ENCODE measurements around the gene KLHL13. TPM values are rescaled to one million over a fixed set of nuclear protein-coding genes. Genes with fewer than 3 reads are reported as not detected.

Gene KLHL13
- polyA plus RNA-seq, 1 donor (not counting 4 experiments of a cell fraction or from before 2014, with no cell fraction given): 4.9 TPM

DNA sequence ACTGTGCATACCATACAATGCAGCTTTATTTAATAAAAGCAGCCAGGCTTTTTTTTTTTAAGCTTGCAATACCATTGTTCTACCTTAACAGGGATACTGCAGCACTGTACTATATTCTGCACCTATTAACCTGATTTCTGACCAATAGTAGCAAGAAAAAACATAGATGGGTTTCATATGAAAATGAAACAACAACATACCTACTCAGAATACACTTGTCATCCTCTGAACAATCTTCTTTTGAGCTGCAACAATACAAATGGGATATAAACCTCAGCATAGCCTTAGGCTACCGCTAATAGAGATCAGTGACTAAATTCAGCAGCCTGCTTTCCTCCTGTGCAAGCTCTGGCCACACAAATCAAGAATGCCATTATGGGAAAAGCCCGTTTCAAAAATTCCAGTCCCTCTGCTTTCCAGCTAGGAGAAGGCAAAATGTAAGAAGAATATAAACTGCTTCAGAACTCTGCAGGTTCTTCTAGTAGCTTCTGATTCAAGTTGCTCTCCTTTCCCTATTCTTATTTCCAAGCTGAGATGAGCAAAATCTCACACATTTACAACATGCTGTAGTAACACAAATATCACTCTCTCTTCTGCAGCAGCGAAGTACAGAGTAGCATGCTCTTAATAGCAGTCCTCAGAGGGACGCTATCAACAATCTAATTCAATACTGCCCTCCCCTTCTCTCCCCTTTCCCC, 143.4 kb downstream of the KLHL13 start:
- Histone ChIP-seq H3K4me1 (ENCODE audit: control insufficient read depth, extremely low read depth, insufficient read depth, low read length) (peaks cover 3% of the 10 kb centered on the region), H3K9me1 (ENCODE audit: control insufficient read depth, extremely low read depth, insufficient read depth, low read length) (no peaks in the 10 kb centered on the region), H3K9ac (ENCODE audit: control insufficient read depth, extremely low read depth, insufficient read depth, low read length) (no peak overlapping the region), H3K27me3 (ENCODE audit: control insufficient read depth, extremely low read depth, insufficient read depth, low read length) (no peaks in the 10 kb centered on the region), H4K20me1 (ENCODE audit: control insufficient read depth, extremely low read depth, insufficient read depth, low read length) (no peaks in the 10 kb centered on the region), H2AFZ (ENCODE audit: control insufficient read depth, low read length) (no peak overlapping the region), H3K79me2 (ENCODE audit: control insufficient read depth, insufficient read depth, low read length) (no peaks in the 10 kb centered on the region), H3K4me2 (ENCODE audit: control insufficient read depth, extremely low read depth, insufficient read depth, low read depth, low read length) (peak overlapping the region; percentile 28), H3K4me3 (ENCODE audit: control insufficient read depth in 2 of 3, extremely low read depth in 1 of 3, insufficient read depth in 2 of 3, low read depth in 1 of 3, low read length in 3 of 3) (no peak overlapping the region), H3K27ac (ENCODE audit: control insufficient read depth, insufficient read depth, low read length) (no peak overlapping the region), H3K36me3 (ENCODE audit: control insufficient read depth in 2 of 2, extremely low read depth in 1 of 2, insufficient read depth in 2 of 2, low read length in 2 of 2) (no peaks in the 10 kb centered on the region), H3K9me3 (ENCODE audit: control insufficient read depth, low read depth, low read length) (no peaks in the 10 kb centered on the region)
- dilution Hi-C loops (cut with MboI; ENCODE audit: extremely low pct_ligation_motif_present, low sequenced_read_pairs): no loop called here
- FAIRE-seq (no peak), DNase-seq (ENCODE audit: low read depth, low spot score) (no peak)
- TF ChIP-seq, protein P1, sequence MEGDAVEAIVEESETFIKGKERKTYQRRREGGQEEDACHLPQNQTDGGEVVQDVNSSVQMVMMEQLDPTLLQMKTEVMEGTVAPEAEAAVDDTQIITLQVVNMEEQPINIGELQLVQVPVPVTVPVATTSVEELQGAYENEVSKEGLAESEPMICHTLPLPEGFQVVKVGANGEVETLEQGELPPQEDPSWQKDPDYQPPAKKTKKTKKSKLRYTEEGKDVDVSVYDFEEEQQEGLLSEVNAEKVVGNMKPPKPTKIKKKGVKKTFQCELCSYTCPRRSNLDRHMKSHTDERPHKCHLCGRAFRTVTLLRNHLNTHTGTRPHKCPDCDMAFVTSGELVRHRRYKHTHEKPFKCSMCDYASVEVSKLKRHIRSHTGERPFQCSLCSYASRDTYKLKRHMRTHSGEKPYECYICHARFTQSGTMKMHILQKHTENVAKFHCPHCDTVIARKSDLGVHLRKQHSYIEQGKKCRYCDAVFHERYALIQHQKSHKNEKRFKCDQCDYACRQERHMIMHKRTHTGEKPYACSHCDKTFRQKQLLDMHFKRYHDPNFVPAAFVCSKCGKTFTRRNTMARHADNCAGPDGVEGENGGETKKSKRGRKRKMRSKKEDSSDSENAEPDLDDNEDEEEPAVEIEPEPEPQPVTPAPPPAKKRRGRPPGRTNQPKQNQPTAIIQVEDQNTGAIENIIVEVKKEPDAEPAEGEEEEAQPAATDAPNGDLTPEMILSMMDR (optimal IDR thresholded peaks at IDR 0.05 in 1 of 3, IDR thresholded peaks at IDR 0.05 in 1 of 3, conservative IDR thresholded peaks at IDR 0.05 in 1 of 3; ENCODE audit: extremely low read depth in 1 of 3, insufficient read depth in 2 of 3, low read length in 3 of 3): no peak
- TF ChIP-seq EZH2 (IDR thresholded peaks at IDR 0.05; ENCODE audit: low read length): no peak

DNA sequence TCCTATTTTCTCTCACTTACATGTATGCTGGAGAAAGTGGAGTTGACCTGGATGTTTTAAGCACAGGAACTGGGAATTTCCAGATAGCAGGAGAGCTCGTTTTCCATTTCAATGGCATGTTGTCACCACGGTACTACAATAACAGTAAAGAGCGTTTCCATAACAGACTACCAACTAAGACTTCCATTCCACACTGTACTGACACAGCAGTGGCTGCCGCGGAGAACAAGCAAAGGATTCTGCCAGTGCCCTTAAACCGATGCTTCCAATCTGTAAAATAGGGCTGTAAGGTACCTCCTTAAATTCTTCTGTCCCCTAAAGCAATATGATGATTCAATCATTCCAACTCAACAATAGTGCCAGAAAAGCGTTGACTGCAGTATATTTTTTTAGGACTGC, 143.9 kb downstream of the KLHL13 start:
- Histone ChIP-seq H3K4me2 (ENCODE audit: control insufficient read depth, extremely low read depth, insufficient read depth, low read depth, low read length) (peak overlapping the region; percentile 28), H3K9ac (ENCODE audit: control insufficient read depth, extremely low read depth, insufficient read depth, low read length) (no peak overlapping the region), H3K4me1 (ENCODE audit: control insufficient read depth, extremely low read depth, insufficient read depth, low read length) (peaks cover 3% of the 10 kb centered on the region), H3K79me2 (ENCODE audit: control insufficient read depth, insufficient read depth, low read length) (no peaks in the 10 kb centered on the region), H3K4me3 (ENCODE audit: control insufficient read depth in 2 of 3, extremely low read depth in 1 of 3, insufficient read depth in 2 of 3, low read depth in 1 of 3, low read length in 3 of 3) (no peak overlapping the region), H3K9me3 (ENCODE audit: control insufficient read depth, low read depth, low read length) (no peaks in the 10 kb centered on the region), H3K27ac (ENCODE audit: control insufficient read depth, insufficient read depth, low read length) (no peak overlapping the region), H4K20me1 (ENCODE audit: control insufficient read depth, extremely low read depth, insufficient read depth, low read length) (no peaks in the 10 kb centered on the region), H3K27me3 (ENCODE audit: control insufficient read depth, extremely low read depth, insufficient read depth, low read length) (no peaks in the 10 kb centered on the region), H3K36me3 (ENCODE audit: control insufficient read depth in 2 of 2, extremely low read depth in 1 of 2, insufficient read depth in 2 of 2, low read length in 2 of 2) (no peaks in the 10 kb centered on the region), H3K9me1 (ENCODE audit: control insufficient read depth, extremely low read depth, insufficient read depth, low read length) (no peaks in the 10 kb centered on the region), H2AFZ (ENCODE audit: control insufficient read depth, low read length) (no peak overlapping the region)
- dilution Hi-C loops (cut with MboI; ENCODE audit: extremely low pct_ligation_motif_present, low sequenced_read_pairs): no loop called here
- TF ChIP-seq EZH2 (IDR thresholded peaks at IDR 0.05; ENCODE audit: low read length): no peak
- TF ChIP-seq, protein P1 (optimal IDR thresholded peaks at IDR 0.05 in 1 of 3, IDR thresholded peaks at IDR 0.05 in 1 of 3, conservative IDR thresholded peaks at IDR 0.05 in 1 of 3; ENCODE audit: extremely low read depth in 1 of 3, insufficient read depth in 2 of 3, low read length in 3 of 3): no peak
- no peak for DNase-seq (ENCODE audit: low read depth, low spot score)
- FAIRE-seq: no peak
